ENCODE measurements around the gene PTPN1. TPM values are rescaled to one million over a fixed set of nuclear protein-coding genes. Genes with fewer than 3 reads are reported as not detected.

Gene PTPN1
- total RNA-seq, 4 donors from 2014 or later = 19.9 to 31.4 (median 23.2) TPM

DNA sequence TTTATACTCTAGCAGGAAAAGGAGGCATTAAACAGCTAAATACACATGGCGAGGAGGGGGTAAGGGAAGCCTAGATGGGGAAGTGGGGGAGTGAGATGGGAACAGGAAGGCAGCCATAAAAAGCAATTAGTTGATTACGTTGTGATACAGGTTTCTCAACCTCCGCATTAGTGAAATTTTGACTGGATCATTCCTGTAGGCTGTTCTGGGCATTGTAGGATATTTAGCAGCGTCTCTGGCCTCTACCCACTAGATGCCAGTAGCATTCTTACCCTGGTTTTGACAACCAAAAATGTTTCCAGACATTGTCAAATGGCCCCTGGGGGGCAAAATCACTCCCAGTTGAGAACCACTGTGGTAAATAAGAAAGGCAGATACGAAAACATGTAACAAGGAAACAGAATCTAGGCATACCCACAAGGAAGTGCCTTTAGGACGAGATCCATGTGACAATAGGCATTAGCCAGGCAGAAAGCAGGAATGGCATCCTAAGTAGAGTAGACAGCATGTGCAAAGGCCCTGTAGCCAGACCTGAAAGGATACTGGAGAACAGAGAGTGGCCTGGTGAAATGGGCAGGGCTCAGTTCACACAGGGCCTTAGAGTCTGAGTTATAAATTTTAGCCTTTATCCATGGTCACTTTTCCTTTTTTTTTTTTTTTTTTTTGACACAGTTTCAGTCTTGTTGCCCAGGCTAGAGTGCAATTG is 25.8 kb upstream of the PTPN1 start:
- no peak for TF ChIP-seq CTCF (IDR thresholded peaks at IDR 0.05; ENCODE audit: low read depth)

DNA sequence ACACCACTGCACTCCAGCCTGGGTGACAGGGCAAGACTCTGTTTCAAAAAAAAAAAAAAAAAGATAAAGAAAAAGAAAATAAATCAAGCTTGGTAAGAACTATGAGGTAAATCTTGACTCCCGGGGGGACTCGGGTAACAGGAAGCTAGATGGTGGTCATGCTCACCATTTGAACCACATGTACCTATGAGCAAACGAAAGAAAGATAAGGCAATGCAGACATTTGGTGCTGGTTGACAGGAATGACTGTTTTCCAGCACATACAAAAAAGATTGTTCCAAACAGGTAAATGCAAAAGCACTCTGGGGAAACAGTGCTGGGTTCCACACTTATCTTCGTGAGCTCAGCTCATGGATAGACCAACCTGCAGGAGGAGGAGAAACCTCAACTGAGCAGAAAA is 22.8 kb upstream of the PTPN1 start:
- no peak for TF ChIP-seq CTCF (IDR thresholded peaks at IDR 0.05; ENCODE audit: low read depth)

DNA sequence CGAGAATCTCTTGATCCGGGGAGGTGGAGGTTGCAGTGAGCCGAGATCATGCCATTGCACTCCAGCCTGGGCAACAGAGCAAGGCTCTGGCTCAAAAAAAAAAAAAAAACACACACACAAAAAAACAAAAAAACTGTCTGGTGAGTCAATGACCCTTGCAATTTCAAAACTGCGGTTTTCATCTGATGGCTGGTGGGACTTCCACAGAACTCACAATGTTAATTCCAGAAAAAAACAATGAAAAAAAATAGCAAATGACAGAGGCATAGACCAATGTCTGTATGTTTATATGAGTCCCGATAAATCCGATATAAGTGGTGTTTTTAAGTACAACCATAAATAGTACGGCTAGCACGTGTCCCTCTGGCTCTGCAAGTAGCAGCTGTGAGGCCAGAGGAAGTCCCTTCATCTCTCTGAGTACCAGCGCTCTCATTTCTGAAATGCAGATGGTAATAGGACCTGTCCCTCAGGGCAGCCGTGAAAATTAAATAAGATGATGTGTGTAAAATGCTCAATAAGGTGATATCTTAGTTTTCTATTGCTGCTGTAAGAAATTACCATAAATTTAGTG is 21.9 kb upstream of the PTPN1 start:
- no peak for TF ChIP-seq CTCF (IDR thresholded peaks at IDR 0.05; ENCODE audit: low read depth)

- no peak for TF ChIP-seq CTCF (IDR thresholded peaks at IDR 0.05; ENCODE audit: low read depth)
These were observed 19.0 kb upstream of the PTPN1 start for GRCh38 chr20:50491168-50491567.

- TF ChIP-seq CTCF (IDR thresholded peaks at IDR 0.05; ENCODE audit: low read depth) = no peak
These were observed 18.1 kb upstream of the PTPN1 start for GRCh38 chr20:50491926-50492634.

DNA sequence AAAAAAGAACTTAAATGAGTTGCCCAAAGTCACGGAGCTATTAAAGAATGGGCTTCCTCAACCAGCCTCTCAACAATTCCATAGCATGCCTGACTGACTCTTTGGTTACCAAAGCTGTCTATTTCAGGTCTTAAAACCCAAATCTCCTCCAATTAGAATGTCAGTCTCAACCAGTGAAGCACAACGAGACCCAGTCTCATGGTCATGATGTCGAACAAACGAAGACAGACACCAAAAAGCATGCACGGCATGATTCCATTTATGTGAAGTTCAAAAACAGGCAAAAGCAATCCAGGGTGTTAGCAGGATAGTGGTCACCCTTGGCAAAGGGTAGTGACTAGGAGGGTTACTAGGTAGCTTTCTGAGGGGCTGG is 16.3 kb upstream of the PTPN1 start:
- no peak for TF ChIP-seq CTCF (IDR thresholded peaks at IDR 0.05; ENCODE audit: low read depth)

DNA sequence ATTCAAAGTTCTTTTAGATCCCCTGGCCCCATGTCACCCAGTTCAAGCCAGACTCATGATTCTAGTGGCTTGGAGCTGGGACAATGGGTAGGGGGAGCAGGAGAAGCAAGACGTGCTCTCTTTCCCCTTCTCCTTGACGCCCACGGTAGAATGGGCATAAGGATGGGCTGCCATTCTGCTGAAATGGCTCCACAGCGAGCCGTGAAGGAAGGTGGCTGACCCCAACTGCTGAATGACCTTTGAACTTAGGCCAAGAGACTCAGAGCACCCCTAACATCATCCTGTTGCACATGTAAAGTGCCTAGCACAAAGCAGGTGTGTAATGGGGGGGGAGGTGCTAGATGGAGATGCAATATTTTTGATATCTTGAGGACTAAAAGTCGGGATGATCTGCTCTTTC is 15.8 kb upstream of the PTPN1 start:
- no peak for TF ChIP-seq CTCF (IDR thresholded peaks at IDR 0.05; ENCODE audit: low read depth)
